Cardiac septum (tissue), 1 donor: ENCODE data around the gene EWSR1. TPM values are rescaled to one million over a fixed set of nuclear protein-coding genes. Genes with fewer than 3 reads are reported as not detected.
"Not testable (repeated sequence)": the region's sequence is repeated elsewhere in the genome, so short reads cannot be mapped to it uniquely, and the experiment has no call there.

Experiments used
- DNase-seq: peaks from one replicate; pipeline ENCODE4 v3.0.0-alpha.2; 2020; ENCODE audit warnings: low spot score
- intact Hi-C: fragments of 100-400 bp; cut with DNase I; formaldehyde crosslinking; loops from one replicate; pipeline ENCODE4 v1.14.0; 2022
- long read RNA-seq: library from polyadenylated mRNA; unstranded; transcript quantifications from one replicate; pipeline ENCODE4 v2.0.0, GENCODE V29; 2021
- total RNA-seq: library from RNA; stranded (reverse); fragmentation: NEBNext Ultra II Directional; extraction: Animal tissue kit (Norgen Biotek cat#: 25700); gene quantifications from one replicate; pipeline ENCODE4 v1.2.1, GENCODE V29; 2021
- donor health status: DM: no; HTN: no; CAD: no.

Gene EWSR1
- 138 TPM for total RNA-seq
- long read RNA-seq, transcript EWSR1-207 (17 exons, 2,207 nt) = major isoform, 122 of 313 reads
- long read RNA-seq, transcript EWSR1-206 (17 exons, 2,654 nt) = minor isoform, 86 of 313 reads
- long read RNA-seq, transcript EWSR1-217 (8 exons, 3,231 nt) = minor isoform, 5 of 313 reads
- long read RNA-seq, partial matches to known transcripts = 46 of 313 reads
- long read RNA-seq, other reads (novel, unspliced or antisense) = 47 of 313 reads

- intact Hi-C loops = loop anchor here (2.0 kb wide), 1 partner anchor 39 kb away; the partner anchor contains the start of gene GAS2L1
- peak; percentile 98 for DNase-seq
These were observed at the start of gene EWSR1, which contains the start of gene RHBDD3 for GRCh38 chr22:29267858-29268510. EWSR1 (plus strand) TSS chr22:29268268; CDS start chr22:29268337, 69 bp downstream. RHBDD3 (minus strand) TSS chr22:29267981; CDS start chr22:29265626, 2,355 bp downstream.

GRCh38 chr22:29218758-29219408, 49.2 kb upstream of the EWSR1 start:
- intact Hi-C loops = no loop called here
- no peak for DNase-seq

GRCh38 chr22:29219409-29219782, 48.7 kb upstream of the EWSR1 start:
- intact Hi-C loops, DNase-seq: not testable (repeated sequence)

- no peak for DNase-seq
- intact Hi-C loops = no loop called here
These were observed 48.0 kb upstream of the EWSR1 start for GRCh38 chr22:29219881-29220670.

GRCh38 chr22:29224121-29224858, 43.8 kb upstream of the EWSR1 start:
- intact Hi-C loops = no loop called here
- DNase-seq = no peak

- DNase-seq = no peak
- intact Hi-C loops = no loop called here
These were observed 43.1 kb upstream of the EWSR1 start for GRCh38 chr22:29224859-29225410.

GRCh38 chr22:29225422-29226090, 42.5 kb upstream of the EWSR1 start:
- intact Hi-C loops = no loop called here
- no peak for DNase-seq

GRCh38 chr22:29226351-29226981, 41.6 kb upstream of the EWSR1 start:
- no peak for DNase-seq
- intact Hi-C loops = no loop called here

GRCh38 chr22:29230972-29231875, 36.8 kb upstream of the EWSR1 start:
- intact Hi-C loops = no loop called here
- DNase-seq = no peak

- intact Hi-C loops = no loop called here
- DNase-seq = no peak
These were observed 35.8 kb upstream of the EWSR1 start for GRCh38 chr22:29231971-29232959.

- DNase-seq = no peak
- intact Hi-C loops = no loop called here
These were observed 34.7 kb upstream of the EWSR1 start for GRCh38 chr22:29233277-29233877.

GRCh38 chr22:29240481-29240880, 27.6 kb upstream of the EWSR1 start:
- intact Hi-C loops = loop anchor here (10.0 kb wide), 1 partner anchor 196 kb away; no protein-coding TSS in a partner anchor
- DNase-seq = not testable (repeated sequence)

- no peak for DNase-seq
- intact Hi-C loops = loop anchor here (2.0 to 10.0 kb wide), 2 partner anchors 89 to 199 kb away; no protein-coding TSS in a partner anchor
These were observed 24.1 kb upstream of the EWSR1 start for GRCh38 chr22:29243874-29244446.

- intact Hi-C loops = loop anchor here (2.0 to 10.0 kb wide), 3 partner anchors 90 to 388 kb away; no protein-coding TSS in a partner anchor
- no peak for DNase-seq
These were observed 23.1 kb upstream of the EWSR1 start for GRCh38 chr22:29244785-29245625.
